ENCODE measurements around the gene MDGA2.
"Not testable (repeated sequence)": the region's sequence is repeated elsewhere in the genome, so short reads cannot be mapped to it uniquely, and the experiment has no call there.

MDGA2 gene

GRCh38 chr14:47057364-47057763, 618.0 kb downstream of the MDGA2 start:
- DNase-seq: no peak

GRCh38 chr14:47044841-47045240, 630.6 kb downstream of the MDGA2 start:
- no peak for DNase-seq

- no peak for DNase-seq
Measured at GRCh38 chr14:47040550-47040949, 634.9 kb downstream of the MDGA2 start.

- no peak for DNase-seq
Measured at GRCh38 chr14:47039336-47039735, 636.1 kb downstream of the MDGA2 start.

- DNase-seq: no peak
Measured at GRCh38 chr14:47022721-47023120, 652.7 kb downstream of the MDGA2 start.

- no peak for DNase-seq
Measured at GRCh38 chr14:47020500-47020899, 654.9 kb downstream of the MDGA2 start.

GRCh38 chr14:47012533-47013280, 662.7 kb downstream of the MDGA2 start:
- no peak for DNase-seq

GRCh38 chr14:47009615-47010014, 665.8 kb downstream of the MDGA2 start:
- DNase-seq: no peak

GRCh38 chr14:47008732-47009131, 666.7 kb downstream of the MDGA2 start:
- DNase-seq: no peak

GRCh38 chr14:46999661-47000060, 675.7 kb downstream of the MDGA2 start:
- DNase-seq: no peak

- DNase-seq: no peak
Measured at GRCh38 chr14:46989566-46989965, 685.8 kb downstream of the MDGA2 start.

- DNase-seq: no peak
Measured at GRCh38 chr14:46988312-46988711, 687.1 kb downstream of the MDGA2 start.

GRCh38 chr14:46985529-46986380, 689.6 kb downstream of the MDGA2 start:
- DNase-seq: no peak

- DNase-seq: no peak
Measured at GRCh38 chr14:46973295-46973694, 702.1 kb downstream of the MDGA2 start.

- no peak for DNase-seq
Measured at GRCh38 chr14:46964378-46964777, 711.0 kb downstream of the MDGA2 start.

GRCh38 chr14:46951103-46951502, 724.3 kb downstream of the MDGA2 start:
- no peak for DNase-seq

GRCh38 chr14:46940611-46941010, 734.8 kb downstream of the MDGA2 start:
- no peak for DNase-seq

- no peak for DNase-seq
Measured at GRCh38 chr14:46920542-46920941, 754.9 kb downstream of the MDGA2 start.

GRCh38 chr14:46915539-46915938, 759.9 kb downstream of the MDGA2 start:
- not testable (repeated sequence) for DNase-seq

- no peak for DNase-seq
Measured at GRCh38 chr14:46902837-46903236, 772.6 kb downstream of the MDGA2 start.

- no peak for DNase-seq
Measured at GRCh38 chr14:46894476-46894875, 780.9 kb downstream of the MDGA2 start.

GRCh38 chr14:46887144-46887543, 788.3 kb downstream of the MDGA2 start:
- no peak for DNase-seq

GRCh38 chr14:46885566-46885965, 789.8 kb downstream of the MDGA2 start:
- no peak for DNase-seq

- no peak for DNase-seq
Measured at GRCh38 chr14:46861753-46862152, 813.7 kb downstream of the MDGA2 start.

All from stimulated activated CD4-positive, alpha-beta T cell treated with anti-CD3 and anti-CD28 coated beads, Interleukin-4, amount 100 ng/mL, for 4 hours (primary cell).